Stimulated activated CD4-positive, alpha-beta T cell treated with anti-CD3 and anti-CD28 coated beads, TNF-alpha, amount 100 ng/mL, for 48 hours (primary cell): Measurements from ENCODE around the gene RWDD3.

Source experiments
- DNase-seq, 3 donors: peaks; one replicate each; pipeline ENCODE4 v3.0.0-alpha.2; 2020; ENCODE audit warnings: low read depth in 3 of 3

RWDD3 gene

DNA sequence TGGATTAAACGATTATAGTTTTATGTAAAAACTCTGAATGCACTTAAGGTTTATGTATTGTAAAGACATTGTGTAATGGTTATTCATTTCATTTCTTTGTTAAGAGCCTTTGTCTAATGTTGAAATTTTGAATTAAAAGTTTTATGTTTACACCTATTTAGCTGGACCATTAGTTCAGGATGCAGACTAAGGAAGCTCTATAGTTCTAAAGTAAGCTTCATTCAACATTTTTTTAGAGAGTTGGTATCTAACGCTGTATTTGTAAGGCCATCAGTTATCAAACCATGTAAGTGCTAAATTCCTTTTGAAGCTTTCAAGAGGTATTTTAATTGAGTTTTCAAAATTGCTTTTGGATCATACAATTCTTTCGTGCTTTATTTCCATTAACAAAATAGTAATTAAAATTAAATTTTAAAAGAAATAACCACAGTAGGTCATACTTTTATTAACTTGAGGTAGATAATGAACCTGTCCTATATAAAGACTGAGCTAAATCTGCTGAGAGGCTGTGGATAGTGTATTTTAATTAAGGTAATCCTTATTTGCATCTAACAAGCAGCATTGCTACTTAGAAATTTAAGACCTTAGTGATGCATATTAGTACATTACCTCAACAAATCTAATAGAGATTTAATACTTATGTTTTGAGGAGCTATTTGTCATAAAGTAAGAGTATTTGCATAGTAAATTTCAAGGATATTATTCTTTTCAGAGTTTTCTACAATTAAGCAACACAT lies 47.9 kb downstream of the RWDD3 start:
- DNase-seq, result no peak

DNA sequence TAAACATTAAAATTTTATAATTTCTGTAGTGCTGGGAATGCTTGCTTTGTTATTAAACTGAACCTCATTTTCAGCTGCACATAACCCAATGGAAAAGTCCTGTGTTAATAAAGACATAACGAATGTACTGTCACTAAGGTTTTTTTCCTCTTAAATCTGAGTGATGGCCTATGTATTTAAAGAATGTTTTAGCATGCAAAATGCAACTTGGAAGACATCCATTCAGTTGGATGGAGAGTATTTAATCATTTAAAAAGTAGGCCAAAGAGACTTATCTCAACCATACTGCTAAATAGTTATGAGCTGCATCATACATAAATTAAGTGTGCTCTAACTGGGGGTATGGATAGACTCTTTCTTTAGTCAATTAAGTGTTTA lies 48.5 kb downstream of the RWDD3 start:
- no peak for DNase-seq

DNA sequence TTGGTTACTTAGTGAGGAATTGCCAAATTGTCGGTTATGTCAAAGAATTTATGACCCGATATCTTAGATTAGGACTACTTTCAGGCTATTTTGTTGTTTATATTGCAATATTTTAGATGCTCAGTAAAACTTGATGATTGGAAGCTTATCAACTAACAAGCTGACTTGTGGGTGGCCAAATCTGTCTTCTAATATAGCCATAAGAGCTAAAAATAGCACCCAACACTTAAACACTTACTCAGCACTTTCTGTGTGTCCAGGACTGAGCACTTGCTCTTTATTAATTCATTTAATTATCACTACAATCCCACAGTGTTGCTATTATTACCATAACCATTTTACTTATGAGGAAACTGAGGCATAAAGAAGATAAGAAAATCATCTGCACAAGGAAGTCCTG lies 50.4 kb downstream of the RWDD3 start:
- DNase-seq, result no peak

DNA sequence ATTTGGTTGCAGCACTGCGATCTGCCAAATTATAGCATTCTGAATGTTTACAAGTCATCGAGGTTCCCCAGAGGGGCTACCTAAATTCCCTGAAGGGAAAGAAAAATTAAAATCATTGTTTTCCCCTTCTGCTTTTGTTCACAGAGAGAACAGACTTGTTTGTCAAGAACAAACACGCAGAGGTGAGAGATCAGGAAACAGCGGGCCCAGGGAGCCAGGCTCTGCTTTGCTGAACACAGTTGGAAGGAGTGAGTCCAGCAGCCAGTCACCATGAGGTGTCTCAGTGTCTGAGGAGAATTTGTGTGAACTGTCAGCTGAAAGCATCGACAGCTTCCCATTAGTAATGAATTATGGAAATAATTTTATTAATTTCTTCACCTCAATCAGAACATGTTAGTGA lies 52.5 kb downstream of the RWDD3 start:
- DNase-seq, result no peak

DNA sequence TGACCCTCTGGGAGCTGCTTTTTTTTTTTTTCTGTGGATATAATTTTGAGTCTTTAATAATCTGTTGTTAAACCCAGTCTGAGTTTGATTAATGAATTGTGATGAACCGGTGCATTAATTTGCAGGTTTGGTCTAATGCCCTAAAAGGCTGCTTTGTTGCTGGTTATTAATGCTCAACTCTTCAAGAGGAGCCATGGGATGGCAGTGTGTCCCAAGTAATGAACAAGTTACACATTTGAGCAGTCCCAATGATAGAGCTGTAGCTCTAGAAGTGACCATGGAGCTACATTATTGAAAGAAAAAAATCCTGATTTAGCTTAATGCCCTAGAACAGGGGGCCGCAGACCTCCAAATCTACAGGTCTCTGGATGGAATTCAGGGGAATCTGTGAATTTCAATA lies 53.1 kb downstream of the RWDD3 start:
- no peak for DNase-seq

DNA sequence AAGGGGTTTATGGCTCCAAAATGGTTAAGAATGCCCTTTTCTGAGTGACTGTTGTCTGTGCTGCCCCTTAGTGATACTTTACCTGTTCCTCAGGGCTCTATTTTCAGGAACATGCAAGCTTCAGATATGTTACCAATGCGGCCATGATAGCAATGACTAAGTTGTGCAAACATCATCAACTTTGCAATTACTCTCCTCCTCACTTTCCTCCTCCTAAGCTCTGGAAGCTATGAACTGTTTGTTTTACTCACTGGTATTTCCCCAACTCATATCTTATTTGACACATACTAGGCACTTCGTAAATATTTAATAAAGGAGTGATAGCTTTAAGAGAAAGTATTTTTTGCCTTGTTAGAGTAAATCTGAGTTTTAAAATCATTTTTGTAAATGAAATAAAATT lies 53.8 kb downstream of the RWDD3 start:
- DNase-seq, result no peak
